ENCODE data around the gene USP17L12. TPM values are rescaled to one million over a fixed set of nuclear protein-coding genes. Genes with fewer than 3 reads are reported as not detected.

USP17L12 gene
- total RNA-seq, 2 donors from 2014 or later, result not detected

Other genes starting within 250 kb of the USP17L12 start
- gene FAM90A26, start 49.7 kb upstream of the USP17L12 start, total RNA-seq, result not detected
- gene USP17L10, start 9.5 kb upstream of the USP17L12 start, total RNA-seq, result not detected
- not detected for gene USP17L11, start 4.7 kb upstream of the USP17L12 start, total RNA-seq
- not detected for gene USP17L13, start 4.7 kb downstream of the USP17L12 start, total RNA-seq
- gene USP17L15, start 14.2 kb downstream of the USP17L12 start, total RNA-seq, result not detected
- not detected for gene USP17L17, start 23.7 kb downstream of the USP17L12 start, total RNA-seq
- gene USP17L18, start 28.5 kb downstream of the USP17L12 start, total RNA-seq, result not detected
- gene USP17L19, start 33.2 kb downstream of the USP17L12 start, total RNA-seq, result not detected
- not detected for gene USP17L20, start 38.0 kb downstream of the USP17L12 start, total RNA-seq
- not detected for gene USP17L21, start 42.7 kb downstream of the USP17L12 start, total RNA-seq
- gene USP17L22, start 47.5 kb downstream of the USP17L12 start, total RNA-seq, result not detected
- not detected for gene USP17L24, start 105.0 kb downstream of the USP17L12 start, total RNA-seq
- gene USP17L25, start 109.8 kb downstream of the USP17L12 start, total RNA-seq, result not detected
- not detected for gene USP17L26, start 114.5 kb downstream of the USP17L12 start, total RNA-seq
- gene USP17L5, start 119.3 kb downstream of the USP17L12 start, total RNA-seq, result not detected
- not detected for gene USP17L27, start 124.0 kb downstream of the USP17L12 start, total RNA-seq
- gene USP17L28, start 128.7 kb downstream of the USP17L12 start, total RNA-seq, result not detected
- not detected for gene USP17L29, start 133.5 kb downstream of the USP17L12 start, total RNA-seq
- gene USP17L30, start 143.0 kb downstream of the USP17L12 start, total RNA-seq, result not detected
- gene DEFB131A, start 224.3 kb downstream of the USP17L12 start, total RNA-seq, result not detected